ENCODE results near the gene NEURL2. TPM values are rescaled to one million over a fixed set of nuclear protein-coding genes. Genes with fewer than 3 reads are reported as not detected.

Gene NEURL2
- total RNA-seq, 2 experiments from 2014 or later: 2.3 to 2.5 TPM

DNA sequence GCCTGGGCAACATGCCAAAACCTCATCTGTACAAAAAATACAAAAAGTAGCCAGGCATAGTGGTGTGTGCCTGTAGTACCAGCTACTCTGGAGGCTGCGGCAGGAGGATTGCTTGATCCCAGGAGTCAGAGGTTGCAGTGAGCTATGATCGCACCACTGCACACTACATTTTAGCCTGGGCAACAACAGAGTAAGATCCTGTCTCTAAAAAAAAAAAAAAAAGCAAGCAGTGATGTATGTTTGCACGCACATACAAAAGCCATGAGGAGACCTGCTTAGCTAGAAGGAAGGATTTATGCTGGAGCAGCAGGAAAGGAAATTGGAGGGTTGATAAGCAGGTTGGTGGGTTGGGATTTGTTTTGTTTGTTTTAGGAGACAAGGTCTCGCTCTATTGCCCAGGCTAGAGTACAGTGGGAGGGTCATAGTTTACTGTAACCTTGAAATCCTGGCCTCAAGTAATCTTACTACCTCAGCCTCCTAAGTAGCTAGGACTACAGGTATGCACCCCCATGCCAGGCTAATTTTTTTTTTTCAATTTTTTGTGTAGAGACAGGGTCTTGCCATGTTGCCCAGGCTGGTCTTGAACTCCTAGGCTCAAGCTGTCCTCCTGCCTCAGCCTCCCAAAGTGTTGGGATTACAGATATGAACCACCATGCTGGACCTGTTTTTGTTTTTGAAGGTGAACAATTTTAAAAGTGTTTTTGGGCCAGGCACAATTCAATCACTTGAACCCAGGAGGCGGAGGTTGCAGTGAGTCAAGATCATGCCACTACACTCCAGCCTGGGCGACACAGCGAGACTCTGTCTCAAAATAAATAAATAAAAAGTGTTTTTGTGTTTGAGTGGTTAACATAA is 29.6 kb downstream of the NEURL2 start:
- no peak for DNase-seq
- H3K27me3 Mint-ChIP-seq: no peaks in the 10 kb centered on the region
- no peaks in the 10 kb centered on the region for H3K36me3 Mint-ChIP-seq
- no peaks in the 10 kb centered on the region for H3K9me3 Mint-ChIP-seq
- H3K4me3 Mint-ChIP-seq: no peak overlapping the region
- ChIA-PET CTCF (interaction anchor here (0.6 kb wide), 1 partner anchor 82 kb away, joined by 3 read pairs; no protein-coding TSS in a partner anchor), POLR2A (no interaction called here)
- H3K4me1 Mint-ChIP-seq (ENCODE audit: low read depth): peaks cover 25% of the 10 kb centered on the region
- intact Hi-C loops (cut with micrococcal nuclease): no loop called here
- no peak overlapping the region for H3K27ac Mint-ChIP-seq

DNA sequence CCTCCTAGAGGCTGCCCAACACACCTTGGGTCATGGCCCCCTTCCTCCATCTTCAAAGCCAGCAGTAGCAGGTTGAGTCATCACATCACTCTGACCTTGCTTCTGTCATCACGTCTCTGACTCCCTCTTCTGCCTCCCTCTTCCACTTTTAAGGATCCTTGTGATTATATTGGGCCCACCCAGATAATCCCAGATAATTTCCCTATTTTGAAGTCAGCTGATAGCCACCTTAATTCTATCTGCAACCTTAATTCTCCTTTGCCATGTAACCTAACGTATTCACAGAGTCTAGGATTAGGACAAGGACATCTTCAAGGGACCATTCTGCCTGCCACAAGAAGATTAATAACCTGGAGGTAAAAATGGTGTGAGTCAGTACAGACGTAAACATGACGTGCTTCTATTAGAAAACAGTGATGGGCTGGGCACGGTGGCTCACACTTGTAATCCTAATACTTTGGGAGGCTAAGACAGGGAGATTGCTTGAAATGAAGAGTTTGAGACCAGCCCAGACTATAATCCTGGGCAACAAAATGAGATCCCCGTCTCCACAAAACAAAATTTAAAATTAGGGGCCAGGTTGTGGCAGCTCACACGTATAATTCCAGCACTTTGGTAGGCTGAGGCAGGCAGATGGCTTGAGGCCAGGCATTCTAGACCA is 30.3 kb downstream of the NEURL2 start:
- intact Hi-C loops (cut with micrococcal nuclease): no loop called here
- DNase-seq: no peak
- POLR2A ChIA-PET: no interaction called here
- Mint-ChIP-seq H3K9me3 (no peaks in the 10 kb centered on the region), H3K27ac (no peak overlapping the region), H3K4me1 (ENCODE audit: low read depth) (peaks cover 31% of the 10 kb centered on the region), H3K4me3 (no peak overlapping the region), H3K36me3 (no peaks in the 10 kb centered on the region), H3K27me3 (no peaks in the 10 kb centered on the region)
- CTCF ChIA-PET: no interaction called here

DNA sequence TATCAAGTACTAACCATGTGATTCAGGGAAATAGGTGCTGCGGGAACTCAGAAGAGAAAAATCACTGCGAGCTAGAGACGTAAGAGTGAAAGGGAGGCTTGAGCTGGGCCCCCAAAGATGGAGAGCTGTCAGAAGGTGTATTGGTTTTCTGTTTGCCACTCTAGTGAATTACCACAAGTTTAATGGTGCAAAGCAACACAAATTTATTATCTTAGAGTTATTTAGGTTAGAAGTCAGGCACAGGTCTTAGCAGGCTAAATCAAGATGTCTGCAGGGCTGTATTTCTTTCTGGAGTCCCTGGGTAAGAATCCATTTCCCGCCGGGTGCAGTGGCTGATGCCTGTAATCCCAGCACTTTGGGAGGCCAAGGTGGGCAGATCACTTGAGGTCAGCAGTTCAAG is 31.1 kb downstream of the NEURL2 start:
- H3K27ac Mint-ChIP-seq: no peak overlapping the region
- CTCF ChIA-PET: no interaction called here
- peaks cover 32% of the 10 kb centered on the region for H3K4me1 Mint-ChIP-seq (ENCODE audit: low read depth)
- no peaks in the 10 kb centered on the region for H3K27me3 Mint-ChIP-seq
- H3K9me3 Mint-ChIP-seq: no peaks in the 10 kb centered on the region
- POLR2A ChIA-PET: no interaction called here
- no peaks in the 10 kb centered on the region for H3K36me3 Mint-ChIP-seq
- DNase-seq: no peak
- H3K4me3 Mint-ChIP-seq: no peak overlapping the region
- intact Hi-C loops (cut with micrococcal nuclease): no loop called here

DNA sequence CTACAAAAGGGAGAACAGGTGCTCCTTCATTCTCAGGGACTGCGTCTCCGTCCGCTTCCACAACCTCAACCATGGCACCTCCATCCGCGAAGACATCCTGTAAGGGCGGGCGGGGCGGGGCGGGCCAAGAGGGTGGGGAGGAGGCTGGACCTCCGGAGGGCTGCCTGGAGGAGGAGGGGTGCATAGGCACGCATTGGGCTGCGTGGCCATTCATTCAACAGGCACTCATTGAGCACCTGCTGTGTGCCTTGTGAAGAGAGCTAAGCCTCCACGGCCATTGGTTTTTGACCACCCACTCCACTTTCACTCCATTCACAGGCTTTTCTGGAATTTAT is 33.2 kb downstream of the NEURL2 start:
- ChIA-PET POLR2A (interaction anchor here (3.0 kb wide), 1 partner anchor 33 kb away, joined by 13 read pairs; the partner anchor contains the start of genes CTSA and NEURL2), CTCF (interaction anchor here (1.2 to 1.4 kb wide), 3 partner anchors 59 to 113 kb away, joined by 3 read pairs; no protein-coding TSS in a partner anchor)
- Mint-ChIP-seq H3K4me3 (peak overlapping the region; percentile 97), H3K27ac (peak overlapping the region; percentile 97), H3K27me3 (no peaks in the 10 kb centered on the region), H3K4me1 (ENCODE audit: low read depth) (peaks cover 35% of the 10 kb centered on the region), H3K9me3 (no peaks in the 10 kb centered on the region), H3K36me3 (no peaks in the 10 kb centered on the region)
- intact Hi-C loops (cut with micrococcal nuclease): loop anchor here (1.0 kb wide), 6 partner anchors 23 to 113 kb away; partner anchors contain the start of genes UBE2C and ZSWIM1
- peak; percentile 72 for DNase-seq

DNA sequence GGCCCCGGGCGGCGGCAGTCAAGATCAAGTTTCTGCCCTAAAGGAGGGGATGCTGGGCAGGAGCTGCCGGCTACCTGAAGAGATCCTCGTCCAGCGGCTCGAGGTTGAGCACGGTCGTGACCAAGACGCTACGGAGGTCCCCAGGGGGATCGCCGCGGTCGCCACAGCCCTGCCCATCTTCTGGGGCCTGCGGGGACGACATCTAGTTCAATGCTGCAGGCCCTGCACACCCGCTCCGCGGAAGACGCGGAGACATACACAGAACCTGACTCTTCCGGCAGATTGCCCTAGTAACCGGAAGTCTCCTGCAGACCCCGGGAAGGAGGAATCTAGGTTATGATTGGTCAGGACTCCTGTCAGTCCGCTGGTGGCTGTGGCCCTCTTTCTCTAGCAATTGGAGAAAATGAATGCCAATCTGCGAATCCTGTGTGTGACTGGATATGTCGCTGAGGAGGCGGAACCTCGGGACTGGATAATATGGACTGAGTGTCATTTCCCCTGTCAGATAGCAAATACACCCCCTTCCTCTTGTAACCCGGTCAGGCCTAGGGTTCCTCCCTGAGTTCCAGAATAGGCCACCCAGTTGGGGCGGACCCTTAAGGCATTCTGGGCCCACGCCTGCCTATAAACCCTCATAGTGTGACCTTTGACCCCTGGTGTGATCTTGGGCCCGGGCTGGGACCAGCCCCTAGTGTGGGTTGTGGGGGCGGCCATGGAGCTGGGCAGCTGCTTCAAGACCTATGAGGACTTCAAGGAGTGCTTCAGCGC is 33.7 kb downstream of the NEURL2 start, which contains the start of the genes ACOT8 and ZSWIM3:
Gene ACOT8, minus strand, starts transcription at position 279 of the 768 bp plus-strand sequence. Its CDS starts 77 bp downstream, at position 202.
Gene ZSWIM3, plus strand, starts transcription at position 501 of the 768 bp plus-strand sequence. Its CDS starts 212 bp downstream, at position 713.
- Mint-ChIP-seq H3K27me3 (no peaks in the 10 kb centered on the region), H3K27ac (peak within 1 kb of the TSS; percentile 97), H3K4me3 (peak within 1 kb of the TSS; percentile 97), H3K36me3 (no peaks in the 10 kb centered on the region), H3K4me1 (ENCODE audit: low read depth) (peaks cover 35% of the 10 kb centered on the region), H3K9me3 (no peaks in the 10 kb centered on the region)
- intact Hi-C loops (cut with micrococcal nuclease): loop anchor here (1.0 kb wide), 6 partner anchors 24 to 114 kb away; partner anchors contain the start of genes UBE2C and ZSWIM1
- POLR2A ChIA-PET: interaction anchor here (1.1 to 3.0 kb wide), 4 partner anchors 21 to 77 kb away, joined by 3 to 13 read pairs (median 10); partner anchors contain the start of genes CTSA, NEURL2, PCIF1 and ZSWIM1
- DNase-seq: peak; percentile 96
- CTCF ChIA-PET: interaction anchor here (0.9 to 1.4 kb wide), 2 partner anchors 16 to 113 kb away, joined by 3 read pairs; no protein-coding TSS in a partner anchor

DNA sequence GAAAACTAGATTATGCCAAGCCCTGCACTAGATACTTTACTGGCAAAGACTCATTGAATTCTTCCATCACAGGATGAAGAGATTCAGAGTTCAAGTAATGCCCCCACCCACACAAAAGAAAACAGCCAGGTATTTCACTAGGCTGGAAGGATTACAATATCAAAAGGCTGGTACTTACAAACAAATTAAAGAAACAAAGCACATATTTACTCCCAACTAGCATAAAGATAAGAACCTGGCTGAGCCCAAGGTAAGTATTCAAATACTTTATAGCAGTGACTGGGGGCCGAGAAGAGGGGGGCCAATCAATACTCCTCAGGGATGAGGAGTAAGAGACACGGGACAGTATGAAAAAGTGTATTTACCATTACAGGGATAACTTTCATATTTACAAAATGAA is 37.5 kb downstream of the NEURL2 start:
- no peak for DNase-seq
- Mint-ChIP-seq H3K4me3 (no peak overlapping the region), H3K27ac (no peak overlapping the region), H3K27me3 (no peaks in the 10 kb centered on the region), H3K9me3 (no peaks in the 10 kb centered on the region), H3K36me3 (peaks cover 5% of the 10 kb centered on the region), H3K4me1 (ENCODE audit: low read depth) (peaks cover 19% of the 10 kb centered on the region)
- CTCF ChIA-PET: interaction anchor here (0.6 to 0.9 kb wide), 2 partner anchors 116 to 1850 kb away, joined by 3 to 4 read pairs; no protein-coding TSS in a partner anchor
- POLR2A ChIA-PET: no interaction called here
- intact Hi-C loops (cut with micrococcal nuclease): no loop called here

DNA sequence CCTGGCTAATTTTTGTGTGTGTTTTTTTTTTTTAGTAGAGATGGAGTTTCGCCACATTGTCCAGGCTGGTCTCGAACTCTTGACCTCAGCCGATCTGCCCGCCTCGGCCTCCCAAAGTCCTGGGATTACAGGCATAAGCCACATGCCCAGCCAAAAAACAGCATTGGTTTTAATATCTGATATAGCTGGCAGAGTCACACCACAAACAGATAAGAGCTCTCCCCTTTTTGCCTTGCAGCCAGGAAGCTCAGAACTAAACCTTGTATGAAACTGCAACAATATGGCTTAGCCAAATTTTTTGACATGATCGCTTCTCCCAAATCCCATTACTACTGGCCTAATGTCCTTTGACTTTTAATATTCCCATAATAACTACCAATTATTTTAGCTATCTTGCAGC is 38.7 kb downstream of the NEURL2 start:
- H3K4me1 Mint-ChIP-seq (ENCODE audit: low read depth): peaks cover 13% of the 10 kb centered on the region
- CTCF ChIA-PET: interaction anchor here (0.6 to 1.9 kb wide), 2 partner anchors 29 to 40 kb away, joined by 4 to 5 read pairs; partner anchors contain the start of gene UBE2C
- intact Hi-C loops (cut with micrococcal nuclease): no loop called here

DNA sequence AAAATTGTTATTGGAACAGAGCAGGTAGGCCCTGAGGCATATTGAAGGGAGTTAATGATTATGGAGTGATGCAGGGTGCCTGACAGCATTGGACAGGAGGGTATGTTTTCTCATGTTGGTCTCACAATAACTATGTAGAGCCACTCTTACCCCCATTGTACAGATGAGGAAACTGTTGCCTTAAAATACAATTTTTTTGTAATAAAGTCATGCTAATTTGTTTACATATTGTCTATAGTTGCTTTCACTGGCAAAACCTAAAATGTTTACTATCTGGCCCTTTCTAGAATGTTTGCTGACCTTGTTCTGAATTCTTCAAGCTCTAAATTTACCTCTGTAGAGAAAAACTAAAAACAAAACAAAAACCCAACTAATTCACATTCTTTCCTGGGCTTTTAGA is 39.5 kb downstream of the NEURL2 start:
- DNase-seq: no peak
- ChIA-PET CTCF (interaction anchor here (1.1 to 1.9 kb wide), 2 partner anchors 28 to 52 kb away, joined by 3 to 5 read pairs; no protein-coding TSS in a partner anchor), POLR2A (no interaction called here)
- H3K27ac Mint-ChIP-seq: no peak overlapping the region
- peaks cover 10% of the 10 kb centered on the region for H3K4me1 Mint-ChIP-seq (ENCODE audit: low read depth)
- intact Hi-C loops (cut with micrococcal nuclease): no loop called here
- H3K36me3 Mint-ChIP-seq: peaks cover 8% of the 10 kb centered on the region
- no peak overlapping the region for H3K4me3 Mint-ChIP-seq
- no peaks in the 10 kb centered on the region for H3K9me3 Mint-ChIP-seq
- no peaks in the 10 kb centered on the region for H3K27me3 Mint-ChIP-seq

More for the DNA sequence above, 38.7 kb downstream of the NEURL2 start:
- Mint-ChIP-seq H3K4me3 (no peak overlapping the region), H3K36me3 (peaks cover 8% of the 10 kb centered on the region), H3K27ac (no peak overlapping the region), H3K27me3 (no peaks in the 10 kb centered on the region), H3K9me3 (no peaks in the 10 kb centered on the region)
- POLR2A ChIA-PET: no interaction called here
- no peak for DNase-seq

DNA sequence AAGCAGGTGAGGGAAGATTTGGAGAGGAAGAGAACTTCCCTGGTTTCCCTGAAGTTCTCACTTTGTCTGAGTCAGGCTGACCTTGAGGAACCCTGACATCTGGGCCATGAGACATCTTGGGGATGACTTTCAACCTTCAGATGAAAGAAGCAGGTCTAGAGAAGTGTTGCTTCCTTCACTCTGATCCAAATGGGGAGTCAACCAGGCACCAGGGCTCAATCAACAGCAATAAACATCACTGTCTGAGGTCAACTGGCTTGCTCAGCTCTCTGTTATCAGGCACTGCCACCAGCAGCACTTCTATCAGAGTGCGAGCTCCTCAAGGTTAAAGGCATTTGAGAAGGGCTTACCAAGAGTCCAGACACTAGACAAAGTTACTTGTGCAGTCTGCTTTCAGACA is 40.1 kb downstream of the NEURL2 start:
- Mint-ChIP-seq H3K4me3 (no peak overlapping the region), H3K27me3 (no peaks in the 10 kb centered on the region), H3K36me3 (peaks cover 8% of the 10 kb centered on the region), H3K27ac (no peak overlapping the region), H3K4me1 (ENCODE audit: low read depth) (peaks cover 6% of the 10 kb centered on the region), H3K9me3 (no peaks in the 10 kb centered on the region)
- DNase-seq: no peak
- POLR2A ChIA-PET: no interaction called here
- CTCF ChIA-PET: interaction anchor here (1.1 kb wide), 1 partner anchor 52 kb away, joined by 3 read pairs; no protein-coding TSS in a partner anchor
- intact Hi-C loops (cut with micrococcal nuclease): no loop called here

DNA sequence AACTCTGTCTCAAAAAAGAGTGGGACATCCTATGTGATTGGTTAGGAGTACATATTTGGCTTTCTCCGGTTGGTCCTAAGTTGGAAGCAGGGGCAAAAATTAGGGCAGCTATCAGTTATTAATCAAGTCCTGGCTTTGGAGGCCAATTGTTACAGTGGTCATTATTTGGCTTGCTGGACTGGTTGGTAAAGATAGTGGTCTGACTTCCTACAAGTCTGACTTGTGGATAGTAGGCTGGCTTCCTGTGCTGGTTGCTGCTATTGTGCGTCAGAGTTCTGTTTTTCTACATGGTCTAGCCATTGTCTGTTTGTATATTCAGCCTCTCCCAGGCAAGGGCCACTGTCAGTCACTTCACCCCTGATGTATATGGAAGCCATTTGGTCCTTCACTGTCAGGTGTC is 40.8 kb downstream of the NEURL2 start:
- Mint-ChIP-seq H3K4me3 (no peak overlapping the region), H3K4me1 (ENCODE audit: low read depth) (peaks cover 3% of the 10 kb centered on the region), H3K9me3 (no peaks in the 10 kb centered on the region), H3K36me3 (peaks cover 8% of the 10 kb centered on the region), H3K27ac (no peak overlapping the region), H3K27me3 (no peaks in the 10 kb centered on the region)
- ChIA-PET POLR2A (no interaction called here), CTCF (interaction anchor here (1.1 kb wide), 1 partner anchor 51 kb away, joined by 3 read pairs; no protein-coding TSS in a partner anchor)
- intact Hi-C loops (cut with micrococcal nuclease): no loop called here
- no peak for DNase-seq

DNA sequence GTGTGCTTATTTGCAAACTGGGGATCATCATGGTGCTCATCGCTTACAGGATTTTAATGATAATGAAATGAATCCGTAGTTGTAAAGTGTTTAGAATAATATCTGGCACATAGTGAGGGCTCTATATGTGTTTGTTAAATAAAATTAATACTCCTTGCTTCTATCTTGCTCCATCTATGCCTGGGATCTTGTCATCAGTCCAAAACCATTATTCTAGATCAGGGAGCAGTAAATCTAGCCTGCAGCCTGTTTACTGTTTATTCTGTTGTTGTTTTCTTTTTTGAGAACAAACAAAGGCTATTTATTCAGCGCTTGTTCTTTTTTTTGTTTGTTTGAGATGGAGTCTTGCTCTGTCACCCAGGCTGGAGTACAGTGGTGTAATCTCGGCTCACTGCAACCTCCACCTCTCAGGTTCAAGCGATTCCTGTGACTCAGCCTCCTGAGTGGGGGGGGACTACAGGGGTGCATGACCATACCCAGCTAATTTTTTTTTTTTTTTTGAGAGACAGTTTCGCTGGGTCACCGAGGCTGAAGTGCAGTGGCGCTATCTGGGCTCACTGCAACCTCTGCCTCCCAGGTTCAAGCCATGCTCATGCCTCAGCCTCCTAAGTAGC is 41.9 kb downstream of the NEURL2 start:
- Mint-ChIP-seq H3K27me3 (no peaks in the 10 kb centered on the region), H3K4me3 (no peak overlapping the region), H3K27ac (no peak overlapping the region), H3K36me3 (peaks cover 14% of the 10 kb centered on the region), H3K9me3 (no peaks in the 10 kb centered on the region), H3K4me1 (ENCODE audit: low read depth) (no peaks in the 10 kb centered on the region)
- ChIA-PET CTCF (no interaction called here), POLR2A (no interaction called here)
- intact Hi-C loops (cut with micrococcal nuclease): no loop called here
- DNase-seq: no peak

Data from activated CD4-positive, alpha-beta memory T cell treated with anti-CD3 and anti-CD28 coated beads for 36 hours (primary cell).